GM18526 (cell line): Measurements from ENCODE around the gene KIF21A.

Experiments used
- POLR2A ChIP-seq: IDR thresholded peaks from 3 replicates; pipeline ENCODE4 v1.6.1; 2011; ENCODE audit not compliant: insufficient read length; ENCODE audit errors: extremely low read depth

KIF21A gene

DNA sequence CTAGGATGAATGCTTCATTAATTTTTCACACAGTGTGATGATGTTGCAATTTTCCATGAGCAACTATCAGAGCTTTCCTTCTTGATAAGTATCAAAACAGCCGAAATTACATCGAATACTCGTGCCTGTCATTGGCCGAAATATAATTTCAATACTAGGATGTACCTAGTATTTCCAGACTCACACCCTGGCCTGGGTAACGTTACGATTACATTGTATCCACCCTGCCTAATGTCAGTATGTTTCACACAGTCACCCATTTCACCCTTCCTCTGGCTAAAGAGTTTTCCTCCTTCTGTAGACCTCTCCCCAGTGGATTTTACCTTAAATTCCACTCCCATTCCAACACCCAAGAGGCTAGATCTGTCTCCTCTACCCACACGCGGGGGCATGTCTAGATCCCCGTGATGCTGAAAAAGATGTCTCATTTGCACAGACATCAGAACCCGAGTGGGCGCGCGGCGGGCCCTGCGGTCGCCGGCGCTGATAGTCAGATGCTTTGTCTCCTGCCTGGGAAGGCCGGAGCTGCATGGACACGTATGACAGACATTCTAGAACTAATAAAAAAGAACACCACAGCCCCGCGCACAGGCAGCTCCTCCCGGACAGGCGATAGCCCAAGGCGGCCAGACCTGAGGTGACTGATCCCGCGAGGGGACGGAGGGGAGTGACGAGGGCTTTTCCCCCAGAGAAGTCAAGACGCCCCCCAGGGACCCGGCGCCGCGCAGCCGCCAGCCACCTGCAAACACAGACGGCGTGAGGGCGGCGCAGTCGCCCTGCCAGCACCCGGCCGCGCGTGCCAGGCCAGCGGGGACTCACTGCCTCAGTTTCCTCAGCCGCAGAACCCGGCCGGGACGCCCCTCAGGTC lies 723 bp downstream of the KIF21A start:
- TF ChIP-seq POLR2A = no peak

GRCh38 chr12:39441189-39441962 lies 1.5 kb downstream of the KIF21A start:
- no peak for TF ChIP-seq POLR2A

DNA sequence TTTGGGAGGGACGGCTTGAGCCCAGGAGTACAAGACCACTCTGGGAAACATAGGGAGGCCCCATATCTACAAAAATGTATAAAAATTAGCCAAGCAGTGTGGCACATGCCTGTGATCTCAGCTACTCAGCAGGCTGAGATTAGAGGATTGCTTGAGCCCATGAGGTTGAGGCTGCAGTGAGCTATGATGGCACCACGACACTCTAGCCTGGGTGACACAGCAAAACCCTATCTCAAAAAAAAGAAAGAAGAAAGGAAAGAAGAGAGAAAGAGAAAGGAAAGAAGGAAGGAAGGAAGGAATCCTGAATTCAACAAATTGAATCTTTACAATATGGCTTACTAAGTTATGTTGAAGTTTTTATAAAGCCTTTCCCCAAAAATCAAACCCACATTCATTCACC lies 2.1 kb downstream of the KIF21A start:
- no peak for TF ChIP-seq POLR2A

- no peak for TF ChIP-seq POLR2A
These were observed 2.8 kb downstream of the KIF21A start for GRCh38 chr12:39440101-39440500.

DNA sequence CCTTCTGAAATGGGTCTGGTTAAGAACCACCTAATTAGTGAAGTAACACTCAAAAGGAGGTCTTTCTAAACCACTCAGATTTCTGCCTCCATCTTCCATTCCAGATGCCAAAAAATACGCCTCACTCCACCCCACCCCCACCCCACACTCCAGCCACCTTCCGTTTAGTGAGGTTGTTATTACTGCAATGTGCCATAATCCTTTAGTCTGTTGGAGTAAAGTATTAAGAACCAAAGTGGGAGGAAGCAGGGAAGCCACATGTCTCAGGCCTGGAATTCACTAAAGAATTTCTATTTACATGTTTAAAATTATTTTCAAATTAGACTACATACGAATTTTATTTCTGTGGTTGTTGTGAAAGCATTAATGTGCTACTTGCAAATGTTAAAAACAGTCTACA lies 7.4 kb downstream of the KIF21A start:
- no peak for TF ChIP-seq POLR2A

- no peak for TF ChIP-seq POLR2A
These were observed 11.1 kb downstream of the KIF21A start for GRCh38 chr12:39431797-39432196.

- no peak for TF ChIP-seq POLR2A
These were observed 11.7 kb downstream of the KIF21A start for GRCh38 chr12:39431002-39431796.

DNA sequence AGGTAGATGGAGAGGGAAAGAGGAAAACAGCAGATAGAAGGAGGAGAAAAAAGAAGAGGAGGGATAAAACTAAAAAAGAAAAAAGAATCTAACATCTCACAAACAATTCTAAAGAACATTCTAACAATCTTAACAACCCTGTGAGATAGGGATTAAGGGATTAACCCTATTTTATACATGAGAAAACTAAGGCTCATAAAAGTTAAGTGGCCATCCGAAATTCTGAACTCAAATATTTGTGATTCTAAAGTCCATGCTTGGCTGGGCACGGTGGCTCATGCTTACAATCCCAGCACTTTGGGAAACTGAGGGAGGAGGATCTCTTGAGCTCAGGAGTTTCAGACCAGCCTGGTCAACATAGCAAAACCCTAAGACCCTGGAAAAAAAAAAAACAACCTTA lies 13.1 kb downstream of the KIF21A start:
- no peak for TF ChIP-seq POLR2A

DNA sequence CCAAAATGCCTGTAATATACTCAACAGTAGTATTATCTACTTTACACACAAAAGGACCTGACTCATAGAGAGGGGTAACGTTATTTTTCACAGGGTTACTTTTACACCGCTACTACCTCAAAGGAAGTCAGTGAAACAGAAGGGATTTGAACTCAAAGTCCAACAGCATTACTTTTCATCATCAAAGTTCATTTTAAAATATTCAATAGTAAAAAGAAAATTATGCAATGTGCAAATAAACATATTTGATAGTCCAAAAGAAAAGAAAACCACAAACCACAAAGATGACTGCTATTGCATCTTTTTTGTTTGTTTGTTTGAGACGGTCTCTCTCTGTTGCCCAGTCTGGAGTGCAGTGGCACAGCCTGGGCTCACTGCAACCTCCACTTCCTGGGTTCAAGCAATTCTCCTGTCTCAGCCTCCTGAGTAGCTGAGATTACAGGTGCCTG lies 15.5 kb downstream of the KIF21A start:
- TF ChIP-seq POLR2A = no peak

- TF ChIP-seq POLR2A = no peak
These were observed 16.2 kb downstream of the KIF21A start for GRCh38 chr12:39426636-39427240.

DNA sequence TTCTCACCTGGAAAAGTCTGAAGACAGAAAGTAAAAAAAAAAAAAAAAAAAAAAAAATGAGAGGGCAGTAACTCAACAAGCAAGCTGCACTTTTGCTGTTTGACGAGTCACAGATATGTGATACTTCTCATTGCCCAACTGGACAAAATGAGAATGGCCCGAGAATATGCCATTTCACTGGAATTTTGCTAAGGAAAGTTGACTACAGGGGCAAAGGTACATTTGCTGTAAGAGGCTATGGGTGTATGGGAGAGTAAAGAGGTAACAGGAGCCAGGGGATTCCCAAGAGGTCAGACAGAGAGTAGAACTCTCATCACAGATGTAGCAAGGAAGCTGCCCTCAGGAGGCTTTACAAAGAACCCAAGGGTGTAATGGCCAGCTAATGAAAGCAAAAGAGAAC lies 22.9 kb downstream of the KIF21A start:
- TF ChIP-seq POLR2A = no peak

- TF ChIP-seq POLR2A = no peak
These were observed 23.4 kb downstream of the KIF21A start for GRCh38 chr12:39419471-39419870.

DNA sequence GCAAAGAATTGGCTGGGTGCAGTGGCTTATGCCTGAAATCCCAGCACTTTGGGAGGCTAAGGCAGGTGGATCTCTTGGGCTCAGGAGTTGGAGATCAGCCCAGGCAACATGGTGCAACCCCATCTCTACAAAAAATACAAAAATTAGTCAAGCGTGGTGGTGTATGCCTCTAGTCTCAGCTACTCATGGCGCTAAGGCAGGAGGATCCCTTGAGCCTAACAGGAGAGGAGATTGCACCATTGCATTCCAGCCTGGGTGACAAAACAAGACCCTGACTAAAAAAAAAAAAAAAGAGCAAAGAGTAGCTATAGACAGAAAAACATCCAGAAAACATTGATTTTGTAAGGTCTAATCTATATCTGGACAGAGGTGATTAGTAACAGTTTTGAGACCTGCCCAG lies 25.0 kb downstream of the KIF21A start:
- TF ChIP-seq POLR2A = no peak

GRCh38 chr12:39413836-39414771 lies 28.8 kb downstream of the KIF21A start:
- TF ChIP-seq POLR2A = no peak

DNA sequence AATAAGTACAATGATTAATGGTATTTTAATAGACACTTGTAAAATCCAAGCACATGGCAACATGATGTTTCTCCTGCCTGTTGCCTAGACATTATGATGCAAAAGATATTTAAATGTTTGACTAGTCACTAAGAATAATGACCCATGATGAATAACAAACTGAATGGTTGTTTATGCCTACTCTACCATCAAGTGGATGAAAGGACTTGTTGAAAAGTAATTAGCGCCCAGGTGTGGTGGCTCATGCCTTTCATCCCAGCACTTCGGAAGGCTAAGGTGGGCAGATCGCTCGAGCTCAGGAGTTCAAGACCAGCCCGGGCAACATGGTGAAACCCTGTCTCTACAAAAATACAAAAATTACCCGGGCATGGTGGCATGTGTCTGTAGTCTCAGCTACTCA lies 30.7 kb downstream of the KIF21A start:
- no peak for TF ChIP-seq POLR2A

DNA sequence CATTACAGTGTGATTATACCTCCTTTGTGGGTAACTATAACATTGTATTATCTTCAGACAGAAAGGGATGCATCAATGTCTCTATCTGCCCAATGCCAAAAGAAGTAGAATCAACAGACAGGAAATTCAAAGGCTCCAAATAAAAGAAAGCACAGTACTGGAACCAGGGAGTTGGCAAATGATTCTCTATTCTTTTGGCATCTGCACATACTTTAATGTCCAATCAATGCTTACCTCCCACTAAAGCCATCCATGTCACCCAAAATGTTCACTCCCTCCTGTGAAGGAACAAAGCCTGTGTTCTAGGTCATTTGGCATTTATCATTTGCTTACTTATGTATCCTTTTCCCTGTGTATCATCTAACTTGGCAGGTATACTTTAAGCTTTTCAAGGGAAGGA lies 36.7 kb downstream of the KIF21A start:
- TF ChIP-seq POLR2A = no peak
